SK-N-SH (cell line): ENCODE results near the gene SGCA. TPM values are rescaled to one million over a fixed set of nuclear protein-coding genes. Genes with fewer than 3 reads are reported as not detected.

Source experiments
- CTCF ChIA-PET: fragments of 300-600, 350-600 bp; formaldehyde crosslinking; extraction: SDS; loops from one replicate; lab custom pipeline; 2021; lab: Yijun Ruan, JAX
- POLR2A ChIA-PET: fragments of 350-600 bp; sonication (Branson Sonifier 250); formaldehyde crosslinking; extraction: SDS; loops from one replicate; lab custom pipeline; 2020; ENCODE audit warnings: antibody characterized with exemption, inconsistent platforms; lab: Yijun Ruan, JAX
- DNase-seq: peaks from one replicate; pipeline ENCODE4 v3.0.0; 2012
- H2AFZ ChIP-seq: fragments of 200-600 bp; sonication (generic); 2 replicates; pipeline ENCODE4 v1.8.1; 2016; ENCODE audit warnings: antibody characterized with exemption, mild to moderate bottlenecking, low read depth
- H3F3A ChIP-seq: fragments of 200-600 bp; sonication (generic); replicated peaks from 2 replicates; pipeline ENCODE3; 2016; ENCODE audit warnings: antibody characterized with exemption, mild to moderate bottlenecking; ENCODE audit not compliant: insufficient read depth
- H3K27ac ChIP-seq, 2 experiments: fragments of 200-500 bp in 1 of 2; fragments of 200-600 bp in 1 of 2; sonication (Bioruptor generic) in 1 of 2; sonication (generic), shearing (Covaris generic) in 1 of 2; 2 replicates each; pipeline versions ENCODE4 v1.5.1 to v1.6.1; 2014 to 2016; ENCODE audit warnings: low read depth in 2 of 2, inconsistent platforms in 1 of 2, low read length in 1 of 2, mild to moderate bottlenecking in 1 of 2, mixed read lengths in 1 of 2
- H3K27me3 ChIP-seq: fragments of 200-600 bp; sonication (generic), shearing (Covaris generic); 2 replicates; pipeline ENCODE4 v1.6.1; 2016; ENCODE audit warnings: mixed run types; ENCODE audit not compliant: insufficient read depth
- H3K36me3 ChIP-seq, 2 experiments: fragments of 200-500 bp in 1 of 2; fragments of 200-600 bp in 1 of 2; sonication (Bioruptor generic) in 1 of 2; sonication (generic) in 1 of 2; replicated peaks in 1 of 2; 2 replicates each; pipeline versions ENCODE3 to v1.5.1; 2014 to 2016; ENCODE audit warnings: low read length in 1 of 2, mild to moderate bottlenecking in 1 of 2; ENCODE audit not compliant: insufficient read depth in 2 of 2, control insufficient read depth in 1 of 2
- H3K4me1 ChIP-seq, 2 experiments: fragments of 200-500 bp in 1 of 2; fragments of 200-600 bp in 1 of 2; sonication (Bioruptor generic) in 1 of 2; sonication (generic), shearing (Covaris generic) in 1 of 2; 2 replicates each; pipeline versions ENCODE4 v1.5.1 to v1.6.1; 2014 to 2016; ENCODE audit warnings: low read depth in 1 of 2, low read length in 1 of 2, mixed run types in 1 of 2; ENCODE audit not compliant: insufficient read depth in 2 of 2, control insufficient read depth in 1 of 2
- H3K4me2 ChIP-seq: fragments of 200-600 bp; sonication (generic), shearing (Covaris generic); 2 replicates; pipeline ENCODE4 v1.6.1; 2017; ENCODE audit warnings: mixed run types
- H3K4me3 ChIP-seq, 2 experiments: fragments of 200-500 bp in 1 of 2; fragments of 200-600 bp in 1 of 2; sonication (Bioruptor generic) in 1 of 2; sonication (generic), shearing (Covaris generic) in 1 of 2; 2 replicates each; pipeline versions ENCODE4 v1.5.1 to v1.8.1; 2014 to 2016; ENCODE audit warnings: low read depth in 2 of 2, inconsistent platforms in 1 of 2, low read length in 1 of 2, mild to moderate bottlenecking in 1 of 2, mixed read lengths in 1 of 2, moderate library complexity in 1 of 2
- H3K79me2 ChIP-seq: fragments of 200-600 bp; sonication (generic); 2 replicates; pipeline ENCODE4 v1.8.1; 2017; ENCODE audit warnings: mild to moderate bottlenecking; ENCODE audit not compliant: insufficient read depth
- H3K9ac ChIP-seq: fragments of 200-600 bp; sonication (generic); 2 replicates; pipeline ENCODE4 v1.6.1; 2017; ENCODE audit warnings: mixed run types
- H3K9me2 ChIP-seq: fragments of 200-600 bp; sonication (generic); 2 replicates; pipeline ENCODE4 v1.6.1; 2017; ENCODE audit warnings: mixed run types
- H3K9me3 ChIP-seq: fragments of 200-600 bp; sonication (generic); 2 replicates; pipeline ENCODE4 v1.6.1; 2017; ENCODE audit warnings: mixed run types, mild to moderate bottlenecking, moderate library complexity
- H4K20me1 ChIP-seq: fragments of 200-600 bp; sonication (generic); 2 replicates; pipeline ENCODE4 v1.6.1; 2017; ENCODE audit warnings: mild to moderate bottlenecking, mixed run types; ENCODE audit not compliant: insufficient read depth
- CHD2 ChIP-seq: fragments of 150-350 bp; IDR thresholded peaks from 2 replicates; pipeline ENCODE4 v1.6.1; 2018; ENCODE audit warnings: low read length; ENCODE audit not compliant: partially characterized antibody
- ELF1 ChIP-seq: IDR thresholded peaks from 2 replicates; pipeline ENCODE4 v1.4.0; 2012
- EP300 ChIP-seq, 2 experiments: IDR thresholded peaks; 2 replicates each; pipeline versions ENCODE4 v1.4.0 to v1.6.1; 2012; ENCODE audit warnings: borderline replicate concordance in 1 of 2, low read depth in 1 of 2, low read length in 1 of 2
- EZH2phosphoT487 ChIP-seq: fragments of 200-600 bp; sonication (generic); IDR thresholded peaks from 2 replicates; pipeline ENCODE4 v1.6.1; 2017; ENCODE audit warnings: low read depth, mixed run types, mild to moderate bottlenecking, antibody characterized with exemption, moderate library complexity, borderline replicate concordance
- FOXJ3 ChIP-seq: sonication (generic); formaldehyde crosslinking; IDR thresholded peaks from 2 replicates; pipeline ENCODE4 v1.5.1; 2020; ENCODE audit warnings: mild to moderate bottlenecking, missing genetic modification reagents
- MEF2A ChIP-seq: IDR thresholded peaks from 2 replicates; pipeline ENCODE4 v1.4.0; 2012; ENCODE audit warnings: low read depth, borderline replicate concordance
- MXI1 ChIP-seq: IDR thresholded peaks from 2 replicates; pipeline ENCODE4 v1.6.1; 2012; ENCODE audit warnings: mild to moderate bottlenecking, low read depth, low read length, improper control_type of control experiment
- POLR2AphosphoS5 ChIP-seq: IDR thresholded peaks from 2 replicates; pipeline ENCODE4 v1.6.1; 2012; ENCODE audit warnings: low read depth, low read length
- RAD21 ChIP-seq: IDR thresholded peaks from 2 replicates; pipeline ENCODE4 v1.6.1; 2012; ENCODE audit warnings: mild to moderate bottlenecking, low read length
- SMC3 ChIP-seq: IDR thresholded peaks from 2 replicates; pipeline ENCODE4 v1.6.1; 2012; ENCODE audit warnings: low read depth, low read length, improper control_type of control experiment
- YY1 ChIP-seq: IDR thresholded peaks from 2 replicates; pipeline ENCODE4 v1.4.0; 2012; ENCODE audit warnings: low read depth, mild to moderate bottlenecking
- WGBS: methylation state at CpG from one replicate; pipeline ENCODE4 v1.1.6; 2017; ENCODE audit warnings: low lambda C conversion rate; 5-methylcytosine and 5-hydroxymethylcytosine counted together
- polyA plus RNA-seq, 3 experiments: library from polyadenylated mRNA; depleted of rRNA; stranded (reverse); fragments of >200 nt; gene quantifications; 2 replicates each; pipeline ENCODE4 v1.2.3, GENCODE V29; 2012
- TF ChIP-seq, protein P1 (sequence below): IDR thresholded peaks from 2 replicates; pipeline ENCODE4; 2012
- TF ChIP-seq, protein P2 (sequence below): fragments of 200-600 bp; sonication (generic); IDR thresholded peaks from 2 replicates; pipeline ENCODE4 v1.6.1; 2017; ENCODE audit warnings: antibody characterized with exemption, mild to moderate bottlenecking, moderate library complexity
- TF ChIP-seq, protein P3 (sequence below): fragments of 150-350 bp; IDR thresholded peaks from 2 replicates; pipeline ENCODE4 v1.6.1; 2016; ENCODE audit warnings: mild to moderate bottlenecking, low read depth, low read length

The SGCA gene
- polyA plus RNA-seq, 1 of the 3 experiments (the other 2 are of a cell fraction): not detected

DNA sequence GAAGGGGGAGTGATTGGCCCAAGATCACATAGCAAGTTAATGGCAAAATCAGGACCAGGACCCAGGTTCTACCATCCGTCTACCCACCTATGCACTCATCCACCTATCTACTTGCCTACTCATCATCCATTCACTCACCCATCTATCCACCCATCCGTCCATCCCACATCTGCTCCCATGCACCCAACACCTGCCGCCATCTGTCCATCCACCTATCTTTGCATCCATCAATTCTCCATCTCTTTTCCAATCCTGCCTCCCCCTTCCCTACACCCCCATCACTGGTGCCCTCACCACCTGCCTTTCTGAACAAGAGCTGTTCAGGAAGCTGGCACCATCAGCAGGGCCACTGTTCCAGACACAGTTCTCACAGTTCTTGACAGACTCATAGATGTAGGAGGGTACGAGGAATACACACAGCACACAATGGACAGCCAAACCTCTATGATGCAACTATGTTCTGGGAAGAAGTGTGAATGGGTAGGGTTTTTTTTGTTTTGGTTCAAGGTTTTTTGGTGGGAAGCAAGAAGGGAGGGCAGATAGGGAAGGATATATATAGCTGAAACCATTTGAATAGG lies 40.3 kb upstream of the SGCA start:
- Histone ChIP-seq H3K36me3 (no peaks in the 10 kb centered on the region), H3K4me3 (no peak overlapping the region), H3F3A (no peaks in the 10 kb centered on the region), H4K20me1 (no peaks in the 10 kb centered on the region), H3K27me3 (no peaks in the 10 kb centered on the region), H3K9me2 (no peaks in the 10 kb centered on the region), H3K9me3 (no peaks in the 10 kb centered on the region), H3K27ac (no peak overlapping the region)
- POLR2A ChIA-PET: interaction anchor here (1.0 kb wide), 1 partner anchor 35 kb away, joined by 4 read pairs; no protein-coding TSS in a partner anchor
- 97% methylated on average over 4 of the region's 4 CpGs for WGBS
- no peak for DNase-seq
- CTCF ChIA-PET: interaction anchor here (0.7 to 11.3 kb wide), 6 partner anchors 12 to 75 kb away, joined by 3 to 116 read pairs (median 7); partner anchors contain the start of gene SGCA
- TF ChIP-seq, protein P1, sequence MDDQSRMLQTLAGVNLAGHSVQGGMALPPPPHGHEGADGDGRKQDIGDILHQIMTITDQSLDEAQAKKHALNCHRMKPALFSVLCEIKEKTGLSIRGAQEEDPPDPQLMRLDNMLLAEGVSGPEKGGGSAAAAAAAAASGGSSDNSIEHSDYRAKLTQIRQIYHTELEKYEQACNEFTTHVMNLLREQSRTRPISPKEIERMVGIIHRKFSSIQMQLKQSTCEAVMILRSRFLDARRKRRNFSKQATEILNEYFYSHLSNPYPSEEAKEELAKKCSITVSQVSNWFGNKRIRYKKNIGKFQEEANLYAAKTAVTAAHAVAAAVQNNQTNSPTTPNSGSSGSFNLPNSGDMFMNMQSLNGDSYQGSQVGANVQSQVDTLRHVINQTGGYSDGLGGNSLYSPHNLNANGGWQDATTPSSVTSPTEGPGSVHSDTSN: no peak
- TF ChIP-seq, protein P2, sequence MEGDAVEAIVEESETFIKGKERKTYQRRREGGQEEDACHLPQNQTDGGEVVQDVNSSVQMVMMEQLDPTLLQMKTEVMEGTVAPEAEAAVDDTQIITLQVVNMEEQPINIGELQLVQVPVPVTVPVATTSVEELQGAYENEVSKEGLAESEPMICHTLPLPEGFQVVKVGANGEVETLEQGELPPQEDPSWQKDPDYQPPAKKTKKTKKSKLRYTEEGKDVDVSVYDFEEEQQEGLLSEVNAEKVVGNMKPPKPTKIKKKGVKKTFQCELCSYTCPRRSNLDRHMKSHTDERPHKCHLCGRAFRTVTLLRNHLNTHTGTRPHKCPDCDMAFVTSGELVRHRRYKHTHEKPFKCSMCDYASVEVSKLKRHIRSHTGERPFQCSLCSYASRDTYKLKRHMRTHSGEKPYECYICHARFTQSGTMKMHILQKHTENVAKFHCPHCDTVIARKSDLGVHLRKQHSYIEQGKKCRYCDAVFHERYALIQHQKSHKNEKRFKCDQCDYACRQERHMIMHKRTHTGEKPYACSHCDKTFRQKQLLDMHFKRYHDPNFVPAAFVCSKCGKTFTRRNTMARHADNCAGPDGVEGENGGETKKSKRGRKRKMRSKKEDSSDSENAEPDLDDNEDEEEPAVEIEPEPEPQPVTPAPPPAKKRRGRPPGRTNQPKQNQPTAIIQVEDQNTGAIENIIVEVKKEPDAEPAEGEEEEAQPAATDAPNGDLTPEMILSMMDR: no peak
- TF ChIP-seq, protein P3, sequence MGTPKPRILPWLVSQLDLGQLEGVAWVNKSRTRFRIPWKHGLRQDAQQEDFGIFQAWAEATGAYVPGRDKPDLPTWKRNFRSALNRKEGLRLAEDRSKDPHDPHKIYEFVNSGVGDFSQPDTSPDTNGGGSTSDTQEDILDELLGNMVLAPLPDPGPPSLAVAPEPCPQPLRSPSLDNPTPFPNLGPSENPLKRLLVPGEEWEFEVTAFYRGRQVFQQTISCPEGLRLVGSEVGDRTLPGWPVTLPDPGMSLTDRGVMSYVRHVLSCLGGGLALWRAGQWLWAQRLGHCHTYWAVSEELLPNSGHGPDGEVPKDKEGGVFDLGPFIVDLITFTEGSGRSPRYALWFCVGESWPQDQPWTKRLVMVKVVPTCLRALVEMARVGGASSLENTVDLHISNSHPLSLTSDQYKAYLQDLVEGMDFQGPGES: no peak
- TF ChIP-seq RAD21 (no peak), ELF1 (no peak), MXI1 (no peak), POLR2AphosphoS5 (no peak), EP300 (IDR thresholded peaks at IDR 0.05; ENCODE audit: borderline replicate concordance in 1 of 2, low read depth in 1 of 2, low read length in 1 of 2) (no peak), SMC3 (no peak), YY1 (no peak), CHD2 (no peak), FOXJ3 (CRISPR knock-in tag) (no peak), EZH2phosphoT487 (no peak), MEF2A (no peak)
- TF ChIP-seq, all 33 proteins: peak for 0
- H3K4me2 ChIP-seq: no peak overlapping the region
- H3K79me2 ChIP-seq: no peaks in the 10 kb centered on the region
- no peak overlapping the region for H2AFZ ChIP-seq
- peaks cover 0 to 10% of the 10 kb centered on the region in 2 experiments; a peak in 1 of 4 replicates for H3K4me1 ChIP-seq
- no peak overlapping the region for H3K9ac ChIP-seq
